ENCODE measurements around the gene UGP2. TPM values are rescaled to one million over a fixed set of nuclear protein-coding genes. Genes with fewer than 3 reads are reported as not detected.
A peak's percentile ranks its signal among the peaks of the same experiment; 100 is the strongest.

Gene UGP2
- polyA plus RNA-seq, 2 of the 4 experiments (the other 2 are of a cell fraction) = 114 to 162 TPM

DNA sequence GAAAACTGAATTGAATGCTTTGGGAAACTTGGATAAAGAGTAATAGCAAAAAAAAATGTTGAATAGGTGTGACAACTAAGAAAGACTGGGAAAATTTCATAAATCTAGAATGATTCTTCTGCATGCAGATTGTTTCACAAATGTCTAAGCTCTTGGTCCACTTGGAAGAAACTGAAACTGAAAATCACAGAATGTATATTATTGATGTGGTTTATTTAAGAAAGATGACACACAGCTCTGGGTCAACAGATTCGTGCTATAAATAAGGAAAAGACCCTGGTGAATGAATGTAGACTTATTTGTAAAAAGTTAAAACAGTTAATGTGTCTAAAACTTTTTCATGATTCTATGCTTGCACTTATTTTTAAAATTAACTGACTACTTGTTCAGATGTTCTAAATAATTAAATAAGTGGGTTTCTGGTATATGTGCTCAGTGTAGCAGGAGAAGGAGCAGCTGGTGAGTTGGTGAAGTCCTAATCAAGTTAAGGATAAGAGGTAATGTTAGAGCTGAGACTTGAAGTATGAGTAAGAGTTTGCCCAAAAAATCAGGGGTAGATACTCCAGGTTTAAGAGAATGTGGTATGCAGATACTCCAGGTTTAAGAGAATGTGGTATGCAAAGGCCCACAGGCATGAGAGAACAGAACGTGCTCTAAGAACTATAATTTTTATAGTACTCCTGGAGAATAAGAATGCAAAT, 24.5 kb downstream of the UGP2 start:
- no peak overlapping the region for H3K27ac ChIP-seq
- TF ChIP-seq SREBF2 (IDR thresholded peaks at IDR 0.05) (no peak), FOXS1 (CRISPR knock-in tag; IDR thresholded peaks at IDR 0.05) (no peak)
- ChIA-PET POLR2A (interaction anchor here (1.3 kb wide), 1 partner anchor 25 kb away, joined by 6 read pairs; the partner anchor contains the start of gene UGP2), CTCF (interaction anchor here (0.8 to 3.1 kb wide), 9 partner anchors 8 to 176 kb away, joined by 3 to 19 read pairs (median 3); partner anchors contain the start of gene UGP2)
- H3K9me3 ChIP-seq = no peaks in the 10 kb centered on the region
- WGBS (ENCODE audit: missing lambda C conversion rate) = 73% methylated on average over 2 of the region's 2 CpGs
- DNase-seq (ENCODE audit: low read depth in 1 of 2, low spot score in 1 of 2) (no peak), ATAC-seq (no peak), FAIRE-seq (no peak)
- no peak overlapping the region for H3K4me2 ChIP-seq
- H3K4me1 ChIP-seq = peaks cover 50% of the 10 kb centered on the region
- no peak overlapping the region for H3K4me3 ChIP-seq

DNA sequence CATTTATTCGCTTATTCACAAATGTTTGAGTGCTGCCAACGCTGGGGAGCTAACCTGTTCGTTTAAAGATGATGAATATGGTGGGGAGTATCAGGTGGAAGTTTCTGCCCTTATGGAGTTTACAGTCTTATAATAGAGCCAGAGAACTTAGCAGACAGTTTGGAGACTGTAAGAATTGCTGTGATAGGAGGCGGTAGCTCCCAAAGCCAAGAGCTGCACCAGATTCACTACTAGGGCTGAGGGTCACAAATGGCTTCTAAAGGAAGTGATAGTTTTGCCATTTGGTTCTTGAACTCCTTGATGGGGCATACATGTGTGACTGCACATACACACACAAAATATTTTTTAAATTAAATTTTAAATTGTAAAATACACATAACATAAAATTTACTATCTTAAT, 29.0 kb downstream of the UGP2 start:
- FAIRE-seq (no peak), DNase-seq (ENCODE audit: low read depth in 1 of 2, low spot score in 1 of 2) (peak; percentile 6 to 36), ATAC-seq (peak; percentile 55 to 68; a peak in 3 of 6 replicates)
- ChIA-PET CTCF (interaction anchor here (1.6 to 7.7 kb wide), 5 partner anchors 9 to 179 kb away, joined by 3 to 38 read pairs (median 5); no protein-coding TSS in a partner anchor), POLR2A (interaction anchor here (2.0 kb wide), 1 partner anchor 29 kb away, joined by 6 read pairs; the partner anchor contains the start of gene UGP2)
- no peak for TF ChIP-seq EP300 (IDR thresholded peaks at IDR 0.05)
- no peak for TF ChIP-seq RNF2 (IDR thresholded peaks at IDR 0.05; ENCODE audit: borderline replicate concordance, low read depth)
- TF ChIP-seq SREBF2 (IDR thresholded peaks at IDR 0.05) = no peak
- no peak for TF ChIP-seq FOSL2 (IDR thresholded peaks at IDR 0.05)
- no peak for TF ChIP-seq FOSL2 (CRISPR knock-in tag; IDR thresholded peaks at IDR 0.05)
- TF ChIP-seq, protein P1, sequence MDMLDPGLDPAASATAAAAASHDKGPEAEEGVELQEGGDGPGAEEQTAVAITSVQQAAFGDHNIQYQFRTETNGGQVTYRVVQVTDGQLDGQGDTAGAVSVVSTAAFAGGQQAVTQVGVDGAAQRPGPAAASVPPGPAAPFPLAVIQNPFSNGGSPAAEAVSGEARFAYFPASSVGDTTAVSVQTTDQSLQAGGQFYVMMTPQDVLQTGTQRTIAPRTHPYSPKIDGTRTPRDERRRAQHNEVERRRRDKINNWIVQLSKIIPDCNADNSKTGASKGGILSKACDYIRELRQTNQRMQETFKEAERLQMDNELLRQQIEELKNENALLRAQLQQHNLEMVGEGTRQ (IDR thresholded peaks at IDR 0.05) = no peak
- TF ChIP-seq EHF (CRISPR knock-in tag; IDR thresholded peaks at IDR 0.05) = no peak
- TF ChIP-seq, protein P2, sequence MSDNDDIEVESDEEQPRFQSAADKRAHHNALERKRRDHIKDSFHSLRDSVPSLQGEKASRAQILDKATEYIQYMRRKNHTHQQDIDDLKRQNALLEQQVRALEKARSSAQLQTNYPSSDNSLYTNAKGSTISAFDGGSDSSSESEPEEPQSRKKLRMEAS (IDR thresholded peaks at IDR 0.05) = no peak
- peaks cover 24% of the 10 kb centered on the region for H3K9me3 ChIP-seq
- peak overlapping the region; percentile 67 for H3K4me2 ChIP-seq
- no peak overlapping the region for H3K4me3 ChIP-seq
- H3K27ac ChIP-seq = peak overlapping the region; percentile 71 to 88
- WGBS (ENCODE audit: missing lambda C conversion rate) = 77% methylated on average over 4 of the region's 4 CpGs
- H3K4me1 ChIP-seq = peaks cover 41% of the 10 kb centered on the region

DNA sequence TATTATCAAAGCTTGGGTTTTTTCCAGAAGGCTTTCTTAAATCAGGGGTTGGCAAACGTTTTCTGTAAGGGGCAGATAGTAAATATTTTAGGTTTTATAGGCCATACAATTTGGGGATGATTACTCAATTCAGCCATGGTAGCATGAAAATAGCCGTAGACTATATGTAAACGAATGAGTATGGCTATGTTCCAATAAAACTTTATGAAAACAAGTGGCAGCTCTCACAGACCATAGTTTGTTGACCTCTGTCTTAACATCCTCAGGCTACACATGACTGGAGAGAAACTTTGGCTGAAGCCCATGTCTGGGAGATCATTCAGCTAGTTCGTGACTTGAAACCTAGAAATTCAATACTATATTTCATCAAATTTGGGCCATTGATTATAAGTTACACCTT, 30.2 kb downstream of the UGP2 start:
- peak in 1 of 2 experiments; percentile 35; a peak in 3 of 6 replicates for ATAC-seq
- Histone ChIP-seq H3K9me3 (peaks cover 24% of the 10 kb centered on the region), H3K27ac (peak overlapping the region; percentile 71 to 88), H3K4me3 (no peak overlapping the region), H3K4me2 (peak overlapping the region; percentile 67), H3K4me1 (peaks cover 35% of the 10 kb centered on the region)
- no peak for FAIRE-seq
- ChIA-PET CTCF (interaction anchor here (0.6 to 7.7 kb wide), 7 partner anchors 11 to 193 kb away, joined by 3 to 38 read pairs (median 5); no protein-coding TSS in a partner anchor), POLR2A (interaction anchor here (2.0 kb wide), 1 partner anchor 30 kb away, joined by 6 read pairs; the partner anchor contains the start of gene UGP2)
- DNase-seq (ENCODE audit: low read depth in 1 of 2, low spot score in 1 of 2) = no peak
- WGBS (ENCODE audit: missing lambda C conversion rate) = 50% methylated on average over 4 of the region's 4 CpGs
- TF ChIP-seq CEBPB (IDR thresholded peaks at IDR 0.05) (peak in 1 of 2 experiments; percentile 46; a peak in 2 of 4 replicates), ZSCAN20 (CRISPR knock-in tag; IDR thresholded peaks at IDR 0.05) (no peak), RFX5 (IDR thresholded peaks at IDR 0.05) (no peak), ESRRA (IDR thresholded peaks at IDR 0.05; ENCODE audit: borderline replicate concordance, low read length) (no peak), PHF8 (IDR thresholded peaks at IDR 0.05; ENCODE audit: borderline replicate concordance, low read depth) (no peak)
- TF ChIP-seq, protein P3, sequence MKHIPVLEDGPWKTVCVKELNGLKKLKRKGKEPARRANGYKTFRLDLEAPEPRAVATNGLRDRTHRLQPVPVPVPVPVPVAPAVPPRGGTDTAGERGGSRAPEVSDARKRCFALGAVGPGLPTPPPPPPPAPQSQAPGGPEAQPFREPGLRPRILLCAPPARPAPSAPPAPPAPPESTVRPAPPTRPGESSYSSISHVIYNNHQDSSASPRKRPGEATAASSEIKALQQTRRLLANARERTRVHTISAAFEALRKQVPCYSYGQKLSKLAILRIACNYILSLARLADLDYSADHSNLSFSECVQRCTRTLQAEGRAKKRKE (CRISPR knock-in tag; IDR thresholded peaks at IDR 0.05; ENCODE audit: low read depth) = no peak
- TF ChIP-seq, protein P4, sequence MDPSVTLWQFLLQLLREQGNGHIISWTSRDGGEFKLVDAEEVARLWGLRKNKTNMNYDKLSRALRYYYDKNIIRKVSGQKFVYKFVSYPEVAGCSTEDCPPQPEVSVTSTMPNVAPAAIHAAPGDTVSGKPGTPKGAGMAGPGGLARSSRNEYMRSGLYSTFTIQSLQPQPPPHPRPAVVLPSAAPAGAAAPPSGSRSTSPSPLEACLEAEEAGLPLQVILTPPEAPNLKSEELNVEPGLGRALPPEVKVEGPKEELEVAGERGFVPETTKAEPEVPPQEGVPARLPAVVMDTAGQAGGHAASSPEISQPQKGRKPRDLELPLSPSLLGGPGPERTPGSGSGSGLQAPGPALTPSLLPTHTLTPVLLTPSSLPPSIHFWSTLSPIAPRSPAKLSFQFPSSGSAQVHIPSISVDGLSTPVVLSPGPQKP (IDR thresholded peaks at IDR 0.05; ENCODE audit: low read depth, low read length) = no peak
